ENCODE data around the gene CAMTA2. TPM values are rescaled to one million over a fixed set of nuclear protein-coding genes. Genes with fewer than 3 reads are reported as not detected.

The CAMTA2 gene
- total and polyA plus RNA-seq, 9 of the 15 experiments (the other 6 are each of a cell fraction or from before 2014, with no cell fraction given): 0.24 to 25.1 (median 6.3) TPM

- Histone ChIP-seq H2AFZ (ENCODE audit: low read depth, low read length) (no peak overlapping the region), H3K9me1 (ENCODE audit: control insufficient read depth, insufficient read depth, low read length) (no peaks in the 10 kb centered on the region), H3K27ac (ENCODE audit: extremely low read depth, low read depth, low read length) (peak overlapping the region; percentile 79), H3K27me3 (ENCODE audit: control insufficient read depth in 2 of 2, insufficient read depth in 2 of 2, low read length in 2 of 2) (no peaks in the 10 kb centered on the region), H3K79me2 (ENCODE audit: control insufficient read depth, insufficient read depth, low read length) (peaks cover 83% of the 10 kb centered on the region), H3K9me3 (replicated peaks; ENCODE audit: control insufficient read depth, insufficient read depth, low read depth, low read length) (no peaks in the 10 kb centered on the region), H3K4me2 (ENCODE audit: insufficient read depth, low read length) (peak overlapping the region; percentile 93), H3K36me3 (ENCODE audit: control insufficient read depth, insufficient read depth, low read length) (peaks cover 65% of the 10 kb centered on the region), H3K9ac (ENCODE audit: insufficient read depth in 1 of 2, low read depth in 2 of 2, low read length in 2 of 2) (peak overlapping the region; percentile 30 to 50; a peak in 2 of 4 replicates), H4K20me1 (replicated peaks; ENCODE audit: control insufficient read depth, insufficient read depth, low read length) (peaks cover 22% of the 10 kb centered on the region), H3K4me1 (replicated peaks in 1 of 2; ENCODE audit: control insufficient read depth in 2 of 2, insufficient read depth in 2 of 2, low read length in 2 of 2) (peaks cover 20 to 34% of the 10 kb centered on the region in 2 experiments; a peak in 4 of 5 replicates), H3K4me3 (peak overlapping the region; percentile 97; the same call in 1 of the 2 replicates)
- CTCF ChIA-PET (ENCODE audit: low intra/inter-chr PET ratio): no interaction called here
- in situ Hi-C loops (cut with MboI): no loop called here
- intact Hi-C loops (cut with micrococcal nuclease): loop anchor here (1.0 kb wide), 1 partner anchor 22 kb away; the partner anchor contains the start of gene SPAG7
- no TSS peak for BruUV-seq (replicated peaks)
- WGBS (ENCODE audit: insufficient coverage, low coverage, missing lambda C conversion rate): 18% methylated on average over 7 of the region's 7 CpGs
- peak; percentile 97 for FAIRE-seq
- peak; percentile 75 for ATAC-seq
- POLR2A ChIA-PET: interaction anchor here (0.6 to 3.2 kb wide), 4 partner anchors 18 to 813 kb away, joined by 3 to 21 read pairs (median 3); partner anchors contain the start of gene SPAG7
- peak; percentile 39 to 87 (median 57) for DNase-seq (ENCODE audit: extremely low read depth in 1 of 4, low spot score in 3 of 4)
- TF ChIP-seq ZNF764 (CRISPR knock-in tag; IDR thresholded peaks at IDR 0.05; ENCODE audit: low read depth): no peak
- TF ChIP-seq ZNF586 (CRISPR knock-in tag; conservative IDR thresholded peaks at IDR 0.05): peak; percentile 11; the same call in 1 of the 2 replicates
- peak; percentile 37 for TF ChIP-seq FOS (IDR thresholded peaks at IDR 0.05; ENCODE audit: extremely low read depth, insufficient read length)
- TF ChIP-seq BRF2 (IDR thresholded peaks at IDR 0.05; ENCODE audit: borderline replicate concordance, insufficient read depth, insufficient read length): no peak
- no peak for TF ChIP-seq BRF1 (IDR thresholded peaks at IDR 0.05; ENCODE audit: borderline replicate concordance, extremely low read depth, insufficient read length)
- TF ChIP-seq MEF2D (tag; conservative IDR thresholded peaks at IDR 0.05; ENCODE audit: low read depth): no peak
- 0 out of 4 replicates have a peak, but pooled peaks of 1 of the 2 experiments have one; percentile 18 for TF ChIP-seq ZMIZ1 (IDR thresholded peaks at IDR 0.05; ENCODE audit: low read depth in 2 of 2, low read length in 2 of 2)
- TF ChIP-seq ZNF76 (CRISPR knock-in tag; IDR thresholded peaks at IDR 0.05; ENCODE audit: borderline replicate concordance): no peak
- TF ChIP-seq POLR2AphosphoS5 (IDR thresholded peaks at IDR 0.05; ENCODE audit: control insufficient read depth, insufficient read depth, low read depth, low read length): 0 out of 2 replicates have a peak, but pooled peaks have one; percentile 4
- no peak for TF ChIP-seq MTA2 (IDR thresholded peaks at IDR 0.05; ENCODE audit: low read depth)
- no peak for TF ChIP-seq NRF1 (conservative IDR thresholded peaks at IDR 0.05 in 1 of 2, IDR thresholded peaks at IDR 0.05 in 1 of 2)
- TF ChIP-seq ZNF133 (CRISPR knock-in tag; IDR thresholded peaks at IDR 0.05): no peak
- no peak for TF ChIP-seq ZNF512 (tag; IDR thresholded peaks at IDR 0.05)
- TF ChIP-seq CTBP1 (IDR thresholded peaks at IDR 0.05; ENCODE audit: borderline replicate concordance): 0 out of 2 replicates have a peak, but pooled peaks have one; percentile 20
- no peak for TF ChIP-seq ZNF282 (CRISPR knock-in tag; IDR thresholded peaks at IDR 0.05)
Measured at GRCh38 chr17:4945176-4945943, 42.1 kb downstream of the CAMTA2 start.
